LNCAP (cell line): ENCODE results near the gene CACNG5.

ENCODE experiments used
- TF ChIP-seq, protein P1 (sequence below): fragments of 450-650 bp; IDR thresholded peaks from 2 replicates; pipeline ENCODE4 v1.5.1; 2017; ENCODE audit warnings: mild to moderate bottlenecking

The CACNG5 gene, protein sequence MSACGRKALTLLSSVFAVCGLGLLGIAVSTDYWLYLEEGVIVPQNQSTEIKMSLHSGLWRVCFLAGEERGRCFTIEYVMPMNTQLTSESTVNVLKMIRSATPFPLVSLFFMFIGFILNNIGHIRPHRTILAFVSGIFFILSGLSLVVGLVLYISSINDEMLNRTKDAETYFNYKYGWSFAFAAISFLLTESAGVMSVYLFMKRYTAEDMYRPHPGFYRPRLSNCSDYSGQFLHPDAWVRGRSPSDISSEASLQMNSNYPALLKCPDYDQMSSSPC

DNA sequence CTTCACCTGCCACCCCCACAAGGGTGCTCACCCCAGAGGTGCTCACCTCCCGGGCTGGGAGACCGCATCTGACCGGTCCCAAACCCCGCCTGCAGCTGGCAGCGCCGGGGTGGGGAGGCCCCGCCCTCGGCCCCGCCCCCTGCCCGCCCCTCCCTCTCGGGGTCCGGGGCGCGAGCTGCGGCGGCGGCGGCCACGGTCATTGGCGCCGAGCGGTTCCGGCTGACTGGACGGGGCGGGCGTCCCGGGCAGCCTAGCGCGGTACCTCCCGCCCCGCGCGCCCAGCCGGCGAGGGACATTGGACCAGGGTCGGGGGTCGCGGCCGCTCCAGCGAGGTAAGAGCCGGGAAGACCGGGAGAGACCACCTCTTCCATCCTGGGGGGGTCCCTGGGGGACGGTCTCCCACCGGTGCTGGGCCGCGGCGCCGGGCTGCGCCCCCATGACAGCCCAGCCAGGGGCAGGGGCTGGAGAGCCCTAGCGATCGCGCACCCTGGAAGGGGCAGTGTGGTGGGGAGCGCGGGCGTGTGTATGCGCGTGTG lies at the start of gene CACNG5:
Gene CACNG5, plus strand, starts transcription at position 199 of the 536 bp plus-strand sequence. CDS start 42,216 bp downstream, outside the sequence.
- TF ChIP-seq, protein P1, sequence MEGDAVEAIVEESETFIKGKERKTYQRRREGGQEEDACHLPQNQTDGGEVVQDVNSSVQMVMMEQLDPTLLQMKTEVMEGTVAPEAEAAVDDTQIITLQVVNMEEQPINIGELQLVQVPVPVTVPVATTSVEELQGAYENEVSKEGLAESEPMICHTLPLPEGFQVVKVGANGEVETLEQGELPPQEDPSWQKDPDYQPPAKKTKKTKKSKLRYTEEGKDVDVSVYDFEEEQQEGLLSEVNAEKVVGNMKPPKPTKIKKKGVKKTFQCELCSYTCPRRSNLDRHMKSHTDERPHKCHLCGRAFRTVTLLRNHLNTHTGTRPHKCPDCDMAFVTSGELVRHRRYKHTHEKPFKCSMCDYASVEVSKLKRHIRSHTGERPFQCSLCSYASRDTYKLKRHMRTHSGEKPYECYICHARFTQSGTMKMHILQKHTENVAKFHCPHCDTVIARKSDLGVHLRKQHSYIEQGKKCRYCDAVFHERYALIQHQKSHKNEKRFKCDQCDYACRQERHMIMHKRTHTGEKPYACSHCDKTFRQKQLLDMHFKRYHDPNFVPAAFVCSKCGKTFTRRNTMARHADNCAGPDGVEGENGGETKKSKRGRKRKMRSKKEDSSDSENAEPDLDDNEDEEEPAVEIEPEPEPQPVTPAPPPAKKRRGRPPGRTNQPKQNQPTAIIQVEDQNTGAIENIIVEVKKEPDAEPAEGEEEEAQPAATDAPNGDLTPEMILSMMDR, result no peak

DNA sequence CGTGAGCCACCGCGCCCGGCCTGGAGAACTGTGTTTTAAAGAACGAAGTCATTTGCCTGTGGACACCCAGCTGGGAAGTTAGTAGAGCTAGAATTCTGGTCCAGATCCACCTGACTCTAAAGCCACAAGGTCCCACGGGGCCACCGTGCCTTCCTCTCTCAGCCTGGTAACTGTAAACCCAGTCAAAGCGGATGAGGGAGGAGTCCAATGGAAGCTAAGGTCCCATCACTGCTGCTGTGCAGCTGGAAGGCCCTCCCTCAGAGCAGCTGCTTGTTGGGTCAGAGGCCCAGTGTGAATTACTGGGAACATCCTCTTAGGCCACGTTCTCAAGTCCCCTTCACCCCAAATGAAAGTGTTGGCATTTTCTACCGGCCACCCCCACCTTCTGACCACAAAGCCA lies 48.8 kb upstream of the CACNG5 start:
- TF ChIP-seq, protein P1, result no peak

DNA sequence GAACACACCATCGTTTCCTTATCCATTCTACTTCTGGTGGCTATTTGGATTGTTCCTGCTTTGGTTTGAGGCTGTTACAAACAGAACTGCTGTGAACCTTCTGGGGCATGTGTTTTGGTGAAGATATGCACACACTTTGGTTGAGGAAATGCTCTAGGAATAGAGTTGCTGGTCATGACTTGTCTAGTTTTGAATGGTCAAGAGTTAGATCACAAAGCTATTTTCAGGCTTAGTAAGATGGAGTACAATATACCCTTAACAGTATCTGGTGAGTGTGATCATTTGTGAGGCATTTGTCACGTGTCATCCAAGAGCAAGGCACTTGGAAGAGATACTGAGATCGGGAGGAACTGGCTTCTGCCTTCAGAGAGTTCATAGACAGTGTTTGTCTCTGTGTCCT lies 47.0 kb upstream of the CACNG5 start:
- TF ChIP-seq, protein P1, result no peak

DNA sequence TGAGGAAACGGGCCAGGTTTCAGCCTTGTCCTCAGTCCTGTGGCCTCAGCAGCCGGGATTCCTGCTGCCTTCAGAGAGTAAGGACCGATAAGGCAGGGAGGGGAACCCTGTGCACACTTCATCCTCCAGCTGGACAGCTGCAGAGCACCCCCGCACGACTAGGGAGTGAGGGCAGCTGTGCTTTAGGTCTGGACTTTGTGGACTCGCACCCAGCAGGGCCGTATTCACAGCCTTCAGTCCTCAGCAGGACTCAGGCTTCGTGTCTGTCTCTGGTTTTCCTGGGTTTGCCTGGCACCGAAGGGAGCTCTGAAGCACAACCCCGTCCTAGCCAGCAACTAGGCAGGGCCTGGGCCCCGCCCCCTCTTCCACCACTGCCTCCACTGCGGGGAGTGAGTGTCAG lies 45.8 kb upstream of the CACNG5 start:
- TF ChIP-seq, protein P1, result no peak

DNA sequence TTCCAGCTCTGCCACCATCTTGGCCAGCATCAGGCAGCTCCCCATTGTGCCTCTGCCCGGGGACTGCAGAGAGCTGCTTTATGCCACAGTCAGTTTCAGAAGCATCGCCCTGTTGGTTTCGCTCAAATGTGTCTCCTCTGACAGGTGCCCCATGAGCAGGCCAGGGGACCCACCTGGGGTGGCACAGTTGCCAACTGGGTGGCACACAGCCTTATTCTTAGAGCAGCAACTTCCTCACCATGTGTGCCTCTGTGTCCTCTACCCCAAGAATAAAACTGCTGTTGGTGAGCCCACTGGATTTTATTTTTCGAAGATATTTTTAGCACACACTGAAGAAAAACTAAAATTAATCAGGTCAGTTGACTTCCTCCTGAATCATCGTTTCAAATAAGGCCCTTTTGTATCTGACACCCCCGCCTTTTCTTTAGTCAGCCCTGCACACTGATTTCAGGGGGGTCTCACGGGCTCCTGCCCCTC lies 44.9 kb upstream of the CACNG5 start:
- TF ChIP-seq, protein P1, result no peak

DNA sequence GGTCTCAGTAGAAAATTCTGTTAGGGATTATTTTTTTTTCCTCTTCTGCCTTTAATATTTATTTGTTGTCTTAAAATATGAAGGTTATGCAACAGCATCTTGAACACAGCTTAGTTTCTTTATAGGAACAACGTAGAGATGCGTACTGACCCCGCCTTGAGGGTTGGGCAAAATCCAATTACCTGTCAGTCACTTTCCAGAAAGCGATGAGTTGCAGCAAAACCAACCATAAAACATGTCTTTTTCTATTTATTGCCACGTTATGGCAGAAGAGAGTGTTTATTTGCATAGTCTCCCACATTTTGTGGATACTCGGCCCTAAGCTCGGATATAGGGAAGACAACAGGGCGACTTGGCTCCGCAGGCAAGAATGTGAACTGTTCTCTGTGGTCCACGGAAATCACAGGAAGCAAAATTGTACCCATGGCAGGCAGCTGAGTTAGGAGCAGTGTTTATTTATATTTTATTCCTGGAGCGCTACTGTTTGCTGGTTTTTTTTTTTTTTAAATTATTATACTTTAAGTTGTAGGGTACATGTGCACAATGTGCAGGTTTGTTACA lies 44.3 kb upstream of the CACNG5 start:
- TF ChIP-seq, protein P1, result no peak

DNA sequence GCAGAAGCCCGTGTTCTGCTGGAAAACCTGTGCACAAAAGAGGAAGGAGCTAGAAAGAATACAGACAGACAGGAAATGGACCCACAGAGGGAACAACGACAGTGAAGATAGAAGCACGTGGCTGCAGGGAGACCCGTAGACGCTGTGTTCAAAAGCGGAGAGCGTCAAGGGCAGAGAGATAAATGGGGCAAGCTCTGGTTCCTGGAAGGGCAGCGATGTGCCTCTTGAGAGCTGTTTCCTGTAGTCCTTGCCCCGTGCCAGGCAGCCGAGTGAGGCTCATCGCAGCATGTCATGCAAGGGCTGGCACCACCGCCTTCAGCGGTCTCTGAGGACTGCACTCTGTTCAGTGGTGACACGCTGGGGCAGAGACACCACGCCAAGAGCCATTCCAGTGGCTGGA lies 43.6 kb upstream of the CACNG5 start:
- TF ChIP-seq, protein P1, result no peak
